Thyroid gland (tissue), 4 donors: ENCODE measurements around the gene VWA2. TPM values are rescaled to one million over a fixed set of nuclear protein-coding genes. Genes with fewer than 3 reads are reported as not detected.

ENCODE experiments used
- DNase-seq, 2 donors: peaks; one replicate each; pipeline ENCODE4 v3.0.0-alpha.2; 2019
- H3K27ac ChIP-seq, 3 donors: fragments of 200-600 bp; sonication (generic); 1 replicate in 2 of 3; 2 replicates in 1 of 3; pipeline ENCODE4 v1.5.1; 2016 to 2019; ENCODE audit warnings: mild to moderate bottlenecking in 1 of 3, moderate library complexity in 1 of 3
- H3K27me3 ChIP-seq: fragments of 200-600 bp; sonication (generic); one replicate; pipeline ENCODE4 v1.5.1; 2019
- H3K36me3 ChIP-seq, 2 donors: fragments of 200-600 bp; sonication (generic); one replicate each; pipeline ENCODE4 v1.5.1; 2016 to 2019
- H3K4me1 ChIP-seq, 2 donors: fragments of 200-600 bp; sonication (generic); one replicate each; pipeline ENCODE4 v1.5.1; 2017 to 2019
- H3K4me3 ChIP-seq, 3 donors: fragments of 200-600 bp; sonication (generic); replicated peaks in 1 of 3; 1 replicate in 2 of 3; 2 replicates in 1 of 3; pipeline ENCODE4 v1.5.1; 2016; ENCODE audit warnings: mild to moderate bottlenecking in 1 of 3
- H3K9me3 ChIP-seq: fragments of 200-600 bp; sonication (generic); one replicate; pipeline ENCODE4 v1.5.1; 2017
- CTCF ChIP-seq, 6 experiments: fragments of 200-600 bp in 3 of 6; fragments of 450-650 bp in 3 of 6; sonication (generic) in 3 of 6; IDR thresholded peaks; one replicate each; pipeline ENCODE4 v1.5.1; 2016 to 2019; ENCODE audit warnings: antibody characterized with exemption in 6 of 6, mild to moderate bottlenecking in 2 of 6, inconsistent platforms in 1 of 6, moderate library complexity in 1 of 6
- POLR2A ChIP-seq, 2 donors: fragments of 450-650 bp; IDR thresholded peaks; one replicate each; pipeline ENCODE4 v1.6.1; 2017; ENCODE audit warnings: antibody characterized with exemption in 2 of 2, mild to moderate bottlenecking in 2 of 2, moderate library complexity in 1 of 2
- WGBS, 2 donors: methylation state at CpG; one replicate each; pipeline ENCODE4 v1.1.5; 2017; 5-methylcytosine and 5-hydroxymethylcytosine counted together
- intact Hi-C: fragments of 100-400 bp; cut with DNase I; formaldehyde crosslinking; loops from one replicate; pipeline ENCODE4 v1.15.1; 2023
- total RNA-seq, 4 donors: library from RNA; depleted of rRNA; stranded (reverse); fragments of >200 nt; gene quantifications; one replicate each; pipeline ENCODE4 v1.2.3, GENCODE V29; 2016

The VWA2 gene
- total RNA-seq, 4 donors from 2014 or later, result 0.13 to 0.22 TPM; not detected in 2

GRCh38 chr10:114256822-114257221 is 17.8 kb downstream of the VWA2 start:
- intact Hi-C loops, result no loop called here
- H3K9me3 ChIP-seq, result no peaks in the 10 kb centered on the region
- H3K36me3 ChIP-seq, result no peaks in the 10 kb centered on the region
- TF ChIP-seq POLR2A (IDR thresholded peaks at IDR 0.05), result no peak
- no peak for TF ChIP-seq CTCF (IDR thresholded peaks at IDR 0.05)
- peaks cover 10 to 13% of the 10 kb centered on the region in 2 donors for H3K4me1 ChIP-seq
- no peaks in the 10 kb centered on the region for H3K27me3 ChIP-seq
- no peak overlapping the region for H3K4me3 ChIP-seq
- H3K27ac ChIP-seq, result no peak overlapping the region
- no peak for DNase-seq
- 77 to 84% methylated on average over 3 of the region's 3 CpGs for WGBS, 2 donors

DNA sequence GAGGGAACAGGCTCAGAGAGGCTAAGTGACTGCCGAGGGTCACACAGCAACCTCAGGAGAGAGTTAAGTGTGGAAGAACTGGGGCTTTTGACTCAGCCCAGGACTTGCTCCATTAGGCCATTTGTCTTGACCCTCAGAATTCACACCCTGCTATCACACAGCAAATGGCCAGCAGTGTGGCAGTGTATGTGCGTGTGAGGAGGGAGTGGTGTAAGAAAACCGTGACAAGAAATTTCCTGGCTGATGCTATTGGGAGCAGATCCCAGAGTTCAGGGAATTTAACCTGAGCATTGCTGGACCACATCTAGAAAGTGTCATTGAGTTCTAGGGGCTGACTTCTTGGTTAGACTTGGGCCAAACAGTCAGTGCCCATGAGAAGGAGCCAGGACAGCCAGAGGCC is 18.4 kb downstream of the VWA2 start:
- intact Hi-C loops, result no loop called here
- Histone ChIP-seq H3K36me3 (no peaks in the 10 kb centered on the region), H3K27me3 (no peaks in the 10 kb centered on the region), H3K9me3 (no peaks in the 10 kb centered on the region), H3K4me1 (peaks cover 10 to 13% of the 10 kb centered on the region in 2 donors), H3K27ac (no peak overlapping the region), H3K4me3 (no peak overlapping the region)
- TF ChIP-seq POLR2A (IDR thresholded peaks at IDR 0.05) (no peak), CTCF (IDR thresholded peaks at IDR 0.05) (no peak)
- WGBS, 2 donors, result 55 to 72% methylated on average over 3 of the region's 3 CpGs
- DNase-seq, result no peak

DNA sequence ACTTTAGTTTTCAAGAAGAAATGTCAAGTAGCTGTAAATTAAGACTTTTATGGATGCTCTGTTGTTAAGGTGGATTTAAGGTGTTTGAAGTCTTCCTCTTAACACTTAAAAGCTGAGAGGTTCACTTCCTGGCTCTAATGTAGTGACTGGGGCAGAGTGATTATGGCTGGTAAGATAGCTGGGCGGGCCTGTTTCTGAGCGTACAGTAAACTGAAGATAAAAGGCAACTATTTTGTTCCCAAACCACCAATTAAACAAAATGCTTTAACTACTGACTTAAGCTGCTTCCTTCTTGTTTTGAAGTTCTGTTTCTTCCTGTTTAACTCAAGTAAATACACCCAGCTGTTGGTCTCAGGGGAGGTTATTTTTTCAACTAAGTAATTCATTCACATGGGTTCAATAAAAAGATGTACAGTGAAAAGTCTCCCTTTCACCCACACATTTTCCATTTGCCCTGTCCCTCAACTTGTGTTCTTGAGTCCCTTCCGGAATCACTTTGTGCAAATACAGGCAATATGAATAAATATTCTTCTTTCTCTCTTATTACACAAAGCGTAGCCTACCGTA is 19.3 kb downstream of the VWA2 start:
- Histone ChIP-seq H3K27ac (no peak overlapping the region), H3K4me1 (peaks cover 10 to 13% of the 10 kb centered on the region in 2 donors), H3K4me3 (no peak overlapping the region), H3K36me3 (no peaks in the 10 kb centered on the region), H3K27me3 (no peaks in the 10 kb centered on the region), H3K9me3 (no peaks in the 10 kb centered on the region)
- no peak for DNase-seq
- WGBS, 2 donors, result 81 to 89% methylated on average over 5 of the region's 5 CpGs
- no peak for TF ChIP-seq CTCF (IDR thresholded peaks at IDR 0.05)
- intact Hi-C loops, result no loop called here

- peaks cover 10 to 13% of the 10 kb centered on the region in 2 donors for H3K4me1 ChIP-seq
- TF ChIP-seq POLR2A (IDR thresholded peaks at IDR 0.05), result no peak
- TF ChIP-seq CTCF (IDR thresholded peaks at IDR 0.05), result no peak
- 86% methylated on average over 10 of the region's 10 CpGs for WGBS, 2 donors
- no peak for DNase-seq
- H3K36me3 ChIP-seq, result no peaks in the 10 kb centered on the region
- no peaks in the 10 kb centered on the region for H3K27me3 ChIP-seq
- intact Hi-C loops, result no loop called here
- no peaks in the 10 kb centered on the region for H3K9me3 ChIP-seq
- no peak overlapping the region for H3K27ac ChIP-seq
- no peak overlapping the region for H3K4me3 ChIP-seq
Observed at GRCh38 chr10:114259824-114260223, 20.8 kb downstream of the VWA2 start.

- H3K36me3 ChIP-seq, result no peaks in the 10 kb centered on the region
- no peaks in the 10 kb centered on the region for H3K9me3 ChIP-seq
- intact Hi-C loops, result no loop called here
- TF ChIP-seq CTCF (IDR thresholded peaks at IDR 0.05) (no peak), POLR2A (IDR thresholded peaks at IDR 0.05) (no peak)
- H3K27ac ChIP-seq, result no peak overlapping the region
- no peak for DNase-seq
- 89 to 100% methylated on average over 1 to 5 of the region's 5 CpGs for WGBS, 2 donors
- peaks cover 10 to 15% of the 10 kb centered on the region in 2 donors for H3K4me1 ChIP-seq
- H3K27me3 ChIP-seq, result no peaks in the 10 kb centered on the region
- no peak overlapping the region for H3K4me3 ChIP-seq
Observed at GRCh38 chr10:114260366-114260765, 21.3 kb downstream of the VWA2 start.
